PC-3 (cell line): ENCODE measurements around the gene BBS12. TPM values are rescaled to one million over a fixed set of nuclear protein-coding genes. Genes with fewer than 3 reads are reported as not detected.

Experiments used
- ATAC-seq: fragments of 200-7000 bp; cut with Tn5 transposase; 2 replicates; pipeline ENCODE4 v1.9.1; 2020; ENCODE audit warnings: mild to moderate bottlenecking, moderate library complexity
- BruUV-seq: library from RNA; stranded (reverse); fragments of 400-500 nt; replicated peaks from 2 replicates; lab custom pipeline; 2021; lab: Mats Ljungman, UMichigan
- CTCF ChIA-PET: fragments of 300-600 bp; sonication (Branson Sonifier 250); formaldehyde crosslinking; loops from one replicate; lab custom pipeline; 2022; ENCODE audit warnings: antibody characterized with exemption; lab: Charles Lee
- POLR2A ChIA-PET: fragments of 300-600 bp; sonication (Branson Sonifier 250); formaldehyde crosslinking; loops from one replicate; lab custom pipeline; 2022; ENCODE audit warnings: antibody characterized with exemption; ENCODE audit not compliant: unreplicated experiment; lab: Charles Lee
- DNase-seq: peaks from one replicate; pipeline ENCODE4 v3.0.0-alpha.2; 2015
- H2AFZ ChIP-seq: fragments of 300-600 bp; sonication (generic); 2 replicates; pipeline ENCODE4 v1.6.0; 2016; ENCODE audit warnings: antibody characterized with exemption, low read length
- H3F3A ChIP-seq: fragments of 300-600 bp; sonication (generic); one replicate; pipeline ENCODE4 v1.6.0; 2017; ENCODE audit warnings: antibody characterized with exemption, low read length, control low read depth, mild to moderate bottlenecking; ENCODE audit not compliant: unreplicated experiment
- H3K27ac ChIP-seq: fragments of 300-600 bp; sonication (generic); 2 replicates; pipeline ENCODE4 v1.5.1; 2016; ENCODE audit warnings: mild to moderate bottlenecking, low read length
- H3K27me3 ChIP-seq: fragments of 300-600 bp; sonication (generic); 2 replicates; pipeline ENCODE4 v1.6.1; 2016; ENCODE audit warnings: low read length, mixed read lengths
- H3K36me3 ChIP-seq: fragments of 300-600 bp; sonication (generic); 2 replicates; pipeline ENCODE4 v1.6.1; 2016; ENCODE audit warnings: low read depth, mixed run types, low read length, mixed read lengths
- H3K4me1 ChIP-seq: fragments of 300-600 bp; sonication (generic); 2 replicates; pipeline ENCODE4 v1.5.1; 2016; ENCODE audit warnings: low read length; ENCODE audit not compliant: insufficient read depth
- H3K4me2 ChIP-seq: fragments of 300-600 bp; sonication (generic); 2 replicates; pipeline ENCODE4 v1.6.0; 2016; ENCODE audit warnings: low read length
- H3K4me3 ChIP-seq: fragments of 300-600 bp; sonication (generic); 2 replicates; pipeline ENCODE4 v1.5.1; 2016; ENCODE audit warnings: mild to moderate bottlenecking, low read length, mixed read lengths
- H3K79me2 ChIP-seq: fragments of 300-600 bp; sonication (generic); 2 replicates; pipeline ENCODE4 v1.6.1; 2017; ENCODE audit warnings: low read length, mixed read lengths
- H3K9ac ChIP-seq: fragments of 300-600 bp; sonication (generic); 2 replicates; pipeline ENCODE4 v1.6.0; 2016; ENCODE audit warnings: mild to moderate bottlenecking, low read length
- H3K9me2 ChIP-seq: fragments of 300-600 bp; sonication (generic); replicated peaks from 2 replicates; pipeline ENCODE4 v1.6.1; 2016; ENCODE audit warnings: mixed run types, low read length, mixed read lengths
- H3K9me3 ChIP-seq: fragments of 300-600 bp; sonication (generic); 2 replicates; pipeline ENCODE4 v1.6.1; 2016; ENCODE audit warnings: low read length, mixed read lengths
- H4K20me1 ChIP-seq: fragments of 300-600 bp; sonication (generic); 2 replicates; pipeline ENCODE4 v1.6.1; 2016; ENCODE audit warnings: low read length, mixed read lengths
- EZH2 ChIP-seq: fragments of 300-600 bp; sonication (generic); IDR thresholded peaks from one replicate; pipeline ENCODE4 v1.6.1; 2017; ENCODE audit warnings: antibody characterized with exemption, mild to moderate bottlenecking, low read length; ENCODE audit not compliant: unreplicated experiment
- EZH2phosphoT487 ChIP-seq: fragments of 300-600 bp; sonication (generic); IDR thresholded peaks from 2 replicates; pipeline ENCODE4 v1.6.1; 2018; ENCODE audit warnings: mild to moderate bottlenecking, antibody characterized with exemption, low read length, borderline replicate concordance
- intact Hi-C: fragments of 100-400 bp; cut with micrococcal nuclease; formaldehyde crosslinking; loops from 2 replicates; pipeline ENCODE4 v1.9.0; 2023
- total RNA-seq: library from RNA; depleted of rRNA; stranded (reverse); fragments of >200 nt; gene quantifications from 2 replicates; pipeline ENCODE4 v1.2.3, GENCODE V29; 2014
- TF ChIP-seq, protein P1 (sequence below): fragments of 300-600 bp; sonication (generic); conservative IDR thresholded peaks from 2 replicates; pipeline ENCODE4 v1.5.1; 2017; ENCODE audit warnings: antibody characterized with exemption, low read depth, mild to moderate bottlenecking, low read length

The BBS12 gene
- total RNA-seq, 1 experiment from 2014 or later = 1.7 TPM

DNA sequence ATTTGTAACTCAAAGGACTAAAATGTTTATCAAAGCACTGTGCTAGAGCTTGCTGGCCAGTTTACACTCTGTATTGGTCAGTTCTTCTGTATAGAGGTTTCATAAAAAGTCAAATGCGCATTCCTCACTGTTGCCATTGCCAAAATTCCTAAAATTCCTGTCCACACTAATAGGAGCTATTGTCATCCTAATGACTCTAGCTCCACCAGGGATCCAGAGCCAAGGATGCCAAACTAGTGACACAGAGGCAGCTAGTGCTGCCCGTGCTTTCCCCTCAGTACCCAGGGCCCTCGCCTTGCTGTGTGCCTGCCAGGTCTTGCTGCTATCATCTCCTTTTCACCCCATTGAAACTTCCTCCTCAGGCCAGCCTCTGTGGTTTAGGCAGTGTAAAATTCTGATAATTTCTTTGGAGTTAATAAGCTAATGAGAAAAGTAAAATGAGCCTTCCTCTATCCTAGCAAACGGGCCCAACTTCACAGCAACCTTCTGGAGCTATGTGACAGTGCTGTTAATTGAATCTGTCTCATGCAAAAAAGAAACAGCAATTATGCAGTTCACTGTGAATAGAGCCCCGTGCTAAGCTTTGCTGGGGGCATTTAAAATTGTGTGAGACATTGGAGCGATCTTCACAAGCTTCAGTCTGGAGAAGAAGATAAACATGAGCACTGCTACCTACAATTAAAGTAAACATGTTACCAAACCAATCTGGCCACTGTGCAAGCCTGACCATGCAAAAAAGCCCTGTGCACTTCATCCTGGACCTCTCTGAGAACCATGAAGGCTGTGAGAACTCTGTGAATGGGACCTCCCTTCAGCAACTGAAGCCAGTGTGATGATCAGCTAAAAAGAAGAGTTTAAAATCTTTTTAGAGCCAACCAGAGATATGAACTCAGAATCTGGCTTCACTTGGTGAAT, 51.1 kb downstream of the BBS12 start:
- peak overlapping the region; percentile 65 for H3K27ac ChIP-seq
- H2AFZ ChIP-seq = peak overlapping the region; percentile 33; the same call in 1 of the 2 replicates
- no peak overlapping the region for H3K9ac ChIP-seq
- no peaks in the 10 kb centered on the region for H3K9me2 ChIP-seq
- TF ChIP-seq, protein P1, sequence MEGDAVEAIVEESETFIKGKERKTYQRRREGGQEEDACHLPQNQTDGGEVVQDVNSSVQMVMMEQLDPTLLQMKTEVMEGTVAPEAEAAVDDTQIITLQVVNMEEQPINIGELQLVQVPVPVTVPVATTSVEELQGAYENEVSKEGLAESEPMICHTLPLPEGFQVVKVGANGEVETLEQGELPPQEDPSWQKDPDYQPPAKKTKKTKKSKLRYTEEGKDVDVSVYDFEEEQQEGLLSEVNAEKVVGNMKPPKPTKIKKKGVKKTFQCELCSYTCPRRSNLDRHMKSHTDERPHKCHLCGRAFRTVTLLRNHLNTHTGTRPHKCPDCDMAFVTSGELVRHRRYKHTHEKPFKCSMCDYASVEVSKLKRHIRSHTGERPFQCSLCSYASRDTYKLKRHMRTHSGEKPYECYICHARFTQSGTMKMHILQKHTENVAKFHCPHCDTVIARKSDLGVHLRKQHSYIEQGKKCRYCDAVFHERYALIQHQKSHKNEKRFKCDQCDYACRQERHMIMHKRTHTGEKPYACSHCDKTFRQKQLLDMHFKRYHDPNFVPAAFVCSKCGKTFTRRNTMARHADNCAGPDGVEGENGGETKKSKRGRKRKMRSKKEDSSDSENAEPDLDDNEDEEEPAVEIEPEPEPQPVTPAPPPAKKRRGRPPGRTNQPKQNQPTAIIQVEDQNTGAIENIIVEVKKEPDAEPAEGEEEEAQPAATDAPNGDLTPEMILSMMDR = no peak
- TF ChIP-seq EZH2 (no peak), EZH2phosphoT487 (no peak)
- no peaks in the 10 kb centered on the region for H3K27me3 ChIP-seq
- H3K79me2 ChIP-seq = no peaks in the 10 kb centered on the region
- BruUV-seq = TSS peak; percentile 92
- ChIA-PET POLR2A (no interaction called here), CTCF (no interaction called here)
- peaks cover 30% of the 10 kb centered on the region for H3K4me1 ChIP-seq
- intact Hi-C loops = loop anchor here (2.0 to 10.0 kb wide), 3 partner anchors 19 to 114 kb away; no protein-coding TSS in a partner anchor
- H3K4me2 ChIP-seq = peak overlapping the region; percentile 76
- peak overlapping the region; percentile 37; the same call in 1 of the 2 replicates for H3K4me3 ChIP-seq
- H4K20me1 ChIP-seq = no peaks in the 10 kb centered on the region
- peak; percentile 95 for DNase-seq
- 0 out of 2 replicates have a peak, but pooled peaks cover 8% of the 10 kb centered on the region for H3K9me3 ChIP-seq
- no peaks in the 10 kb centered on the region; the same call in 1 of the 2 replicates for H3K36me3 ChIP-seq
- no peaks in the 10 kb centered on the region for H3F3A ChIP-seq
- ATAC-seq = peak; percentile 98

DNA sequence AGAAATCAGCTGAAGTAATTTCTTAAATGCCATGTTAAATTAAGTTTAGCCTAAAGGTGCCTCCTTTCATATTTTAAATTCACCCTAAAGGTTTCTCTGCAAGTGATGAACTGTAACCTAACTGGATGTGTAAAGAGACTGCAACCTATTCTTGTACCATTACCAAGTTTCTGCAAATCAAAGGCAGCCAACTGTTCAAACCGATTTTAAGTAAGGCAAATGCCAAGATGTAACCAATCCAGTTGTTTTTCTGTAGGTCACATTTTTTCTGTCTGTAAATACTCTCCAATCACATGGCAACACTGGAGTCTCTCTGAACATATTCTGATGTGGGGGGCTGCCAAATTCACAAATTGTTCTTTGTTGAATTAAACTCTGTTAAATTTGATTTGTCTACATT, 51.8 kb downstream of the BBS12 start:
- CTCF ChIA-PET = no interaction called here
- peak overlapping the region; percentile 33 for H2AFZ ChIP-seq
- H3K27ac ChIP-seq = peak overlapping the region; percentile 65
- intact Hi-C loops = loop anchor here (5.0 to 10.0 kb wide), 2 partner anchors 51 to 113 kb away; no protein-coding TSS in a partner anchor
- H3K9ac ChIP-seq = no peak overlapping the region
- DNase-seq (peak; percentile 14), ATAC-seq (no peak)
- no peaks in the 10 kb centered on the region for H4K20me1 ChIP-seq
- peaks cover 29% of the 10 kb centered on the region for H3K4me1 ChIP-seq
- no peaks in the 10 kb centered on the region; the same call in 1 of the 2 replicates for H3K36me3 ChIP-seq
- no peaks in the 10 kb centered on the region for H3K79me2 ChIP-seq
- H3K9me2 ChIP-seq = no peaks in the 10 kb centered on the region
- BruUV-seq = no TSS peak
- TF ChIP-seq, protein P1 = no peak
- TF ChIP-seq EZH2phosphoT487 = no peak
- TF ChIP-seq EZH2 = no peak
- POLR2A ChIA-PET = no interaction called here
- H3K27me3 ChIP-seq = no peaks in the 10 kb centered on the region
- H3K9me3 ChIP-seq = 0 out of 2 replicates have a peak, but pooled peaks cover 8% of the 10 kb centered on the region
- H3K4me2 ChIP-seq = peak overlapping the region; percentile 76
- no peak overlapping the region for H3K4me3 ChIP-seq
- no peaks in the 10 kb centered on the region for H3F3A ChIP-seq
